Glutamatergic neuron (in vitro differentiated cells): ENCODE measurements around the gene TMEM220. TPM values are rescaled to one million over a fixed set of nuclear protein-coding genes. Genes with fewer than 3 reads are reported as not detected.

ENCODE experiments used
- DNase-seq: peaks from one replicate; pipeline ENCODE4 v3.0.0; 2022
- H3K27ac Mint-ChIP-seq: one replicate; pipeline ENCODE4 v1.8.0; 2020; ENCODE audit warnings: mild to moderate bottlenecking, mixed read lengths, inconsistent platforms; ENCODE audit not compliant: unreplicated experiment
- H3K27me3 Mint-ChIP-seq: one replicate; pipeline ENCODE4 v1.8.0; 2020; ENCODE audit warnings: mild to moderate bottlenecking, moderate library complexity, mixed read lengths, inconsistent platforms; ENCODE audit not compliant: unreplicated experiment
- H3K36me3 Mint-ChIP-seq: one replicate; pipeline ENCODE4 v1.8.0; 2020; ENCODE audit warnings: mild to moderate bottlenecking, mixed read lengths, inconsistent platforms; ENCODE audit not compliant: unreplicated experiment
- H3K4me1 Mint-ChIP-seq: one replicate; pipeline ENCODE4 v1.8.0; 2020; ENCODE audit warnings: mild to moderate bottlenecking, low read depth, mixed read lengths, inconsistent platforms; ENCODE audit not compliant: unreplicated experiment
- H3K4me3 Mint-ChIP-seq: one replicate; pipeline ENCODE4 v1.8.0; 2020; ENCODE audit warnings: mild to moderate bottlenecking, mixed read lengths, inconsistent platforms; ENCODE audit not compliant: unreplicated experiment
- H3K9me3 Mint-ChIP-seq: one replicate; pipeline ENCODE4 v1.8.0; 2020; ENCODE audit warnings: mild to moderate bottlenecking, moderate library complexity, mixed read lengths, inconsistent platforms; ENCODE audit not compliant: unreplicated experiment
- CTCF ChIP-seq: fragments of 200-600 bp; sonication (generic); IDR thresholded peaks from one replicate; pipeline ENCODE4 v1.5.0; 2021; ENCODE audit not compliant: partially characterized antibody, unreplicated experiment
- total RNA-seq: library from RNA; stranded (reverse); fragmentation: NEBNext Ultra II Directional; extraction: Animal tissue kit (Norgen Biotek cat#: 25700); gene quantifications from one replicate; pipeline ENCODE4 v1.2.1, GENCODE V29; 2021; ENCODE audit not compliant: unreplicated experiment

The TMEM220 gene
- total RNA-seq, 1 donor from 2014 or later, result 1.6 TPM

DNA sequence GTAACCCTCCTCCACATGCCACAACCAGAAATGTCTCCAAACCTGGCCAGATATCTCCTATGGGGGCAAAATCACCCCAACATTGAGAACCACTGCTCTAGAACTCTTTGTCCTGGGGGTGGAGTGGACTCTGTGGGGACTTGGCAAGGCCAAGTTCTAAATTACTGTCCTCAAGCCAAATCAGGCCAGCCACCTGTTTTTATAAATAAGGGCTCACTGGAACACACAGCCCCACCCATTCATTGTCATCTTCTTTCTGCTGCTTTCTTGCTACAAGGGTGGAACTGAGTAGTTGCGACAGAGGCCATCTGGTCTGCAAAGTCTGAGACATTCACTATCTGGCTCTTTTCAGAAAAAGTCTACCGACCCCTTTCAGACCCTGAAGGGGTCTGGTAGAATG is 26.8 kb upstream of the TMEM220 start:
- Mint-ChIP-seq H3K4me1 (peaks cover 10% of the 10 kb centered on the region), H3K9me3 (peaks cover 2% of the 10 kb centered on the region), H3K4me3 (no peak overlapping the region), H3K27ac (no peak overlapping the region), H3K36me3 (no peaks in the 10 kb centered on the region), H3K27me3 (peaks cover 6% of the 10 kb centered on the region)
- DNase-seq, result no peak
- no peak for TF ChIP-seq CTCF

- no peaks in the 10 kb centered on the region for H3K36me3 Mint-ChIP-seq
- H3K4me3 Mint-ChIP-seq, result no peak overlapping the region
- no peak overlapping the region for H3K27ac Mint-ChIP-seq
- DNase-seq, result no peak
- peaks cover 6% of the 10 kb centered on the region for H3K27me3 Mint-ChIP-seq
- no peak for TF ChIP-seq CTCF
- peaks cover 2% of the 10 kb centered on the region for H3K9me3 Mint-ChIP-seq
- peaks cover 7% of the 10 kb centered on the region for H3K4me1 Mint-ChIP-seq
These were observed 26.4 kb upstream of the TMEM220 start for GRCh38 chr17:10756185-10756584.

- Mint-ChIP-seq H3K9me3 (peaks cover 2% of the 10 kb centered on the region), H3K4me1 (peaks cover 5% of the 10 kb centered on the region), H3K4me3 (no peak overlapping the region), H3K36me3 (no peaks in the 10 kb centered on the region), H3K27me3 (peaks cover 6% of the 10 kb centered on the region), H3K27ac (no peak overlapping the region)
- DNase-seq, result no peak
- no peak for TF ChIP-seq CTCF
These were observed 25.8 kb upstream of the TMEM220 start for GRCh38 chr17:10755592-10756127.

GRCh38 chr17:10754861-10755591 is 25.2 kb upstream of the TMEM220 start:
- Mint-ChIP-seq H3K4me3 (peak overlapping the region; percentile 14), H3K36me3 (no peaks in the 10 kb centered on the region), H3K9me3 (peaks cover 2% of the 10 kb centered on the region), H3K27ac (no peak overlapping the region), H3K27me3 (peaks cover 6% of the 10 kb centered on the region), H3K4me1 (peaks cover 5% of the 10 kb centered on the region)
- no peak for DNase-seq
- no peak for TF ChIP-seq CTCF

DNA sequence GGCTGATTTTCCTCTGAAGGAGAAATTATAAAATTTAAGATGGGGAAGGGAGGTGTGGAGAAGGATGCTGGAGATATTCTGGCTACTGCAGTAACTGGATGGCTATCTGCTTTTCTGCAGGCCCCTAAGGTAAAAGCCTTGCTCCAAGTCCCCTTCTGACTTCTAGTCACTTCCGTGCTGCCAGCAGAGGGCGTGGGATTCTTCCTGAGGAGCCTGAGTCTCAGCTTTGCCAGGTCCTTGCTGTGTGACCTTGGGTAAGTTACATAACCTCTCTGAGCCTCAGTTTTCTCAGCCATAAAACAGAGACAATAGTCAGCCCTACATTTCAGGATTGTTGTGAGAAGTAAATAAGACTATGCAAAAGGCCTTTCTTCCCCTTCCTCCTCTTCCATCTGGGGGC is 24.3 kb upstream of the TMEM220 start:
- Mint-ChIP-seq H3K4me3 (no peak overlapping the region), H3K27me3 (peaks cover 4% of the 10 kb centered on the region), H3K4me1 (peaks cover 8% of the 10 kb centered on the region), H3K36me3 (peaks cover 3% of the 10 kb centered on the region), H3K9me3 (peaks cover 3% of the 10 kb centered on the region), H3K27ac (no peak overlapping the region)
- peak; percentile 32 for TF ChIP-seq CTCF
- DNase-seq, result peak; percentile 70
